HG03457 (cell line): ENCODE data around the gene LIX1.
"Not testable (repeated sequence)": the region's sequence is repeated elsewhere in the genome, so short reads cannot be mapped to it uniquely, and the experiment has no call there.

Source experiments
- ATAC-seq: cut with Tn5 transposase; IDR thresholded peaks from one replicate; pipeline ENCODE4 v1.9.1; 2021; ENCODE audit warnings: moderate number of reproducible peaks; ENCODE audit not compliant: unreplicated experiment

The LIX1 gene

DNA sequence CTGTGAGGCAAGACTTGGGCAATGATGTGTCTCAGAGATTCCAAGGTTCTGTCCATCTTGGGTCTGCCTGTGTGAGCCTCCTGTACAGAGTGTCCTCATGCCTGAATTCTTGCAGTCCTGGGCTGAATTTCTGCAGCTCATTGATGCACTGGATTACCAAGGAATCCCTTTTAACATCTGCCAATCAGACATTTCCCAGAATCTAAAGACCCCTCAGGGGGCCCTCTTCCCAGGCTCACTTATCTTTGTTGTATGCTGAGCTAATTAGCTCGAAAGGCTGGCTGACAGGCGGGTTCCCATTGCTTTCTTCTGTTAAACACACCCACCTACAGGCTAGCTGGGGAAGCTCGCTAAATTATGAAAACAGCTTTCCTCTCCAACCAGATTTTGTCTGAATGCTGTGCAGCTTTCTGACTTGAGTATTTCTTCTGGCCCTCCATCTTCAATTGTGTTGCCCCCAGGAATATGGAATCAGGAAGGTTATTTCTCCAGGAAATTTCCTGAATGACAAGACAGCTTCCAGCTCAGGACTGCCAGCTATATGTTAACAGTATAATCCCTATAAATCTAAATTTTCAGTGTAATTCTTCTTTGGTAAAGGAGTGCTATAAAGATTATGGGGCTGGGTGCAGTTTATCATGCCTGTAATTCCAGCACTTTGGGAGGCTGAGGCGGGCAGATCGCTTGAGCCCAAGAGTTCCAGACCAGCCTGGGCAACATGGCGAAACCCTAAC is at the start of gene LIX1:
TSS of gene LIX1 (minus strand) at position 91 of the 734 bp plus-strand sequence. CDS start at position 56, 35 bp downstream.
- ATAC-seq = no peak

DNA sequence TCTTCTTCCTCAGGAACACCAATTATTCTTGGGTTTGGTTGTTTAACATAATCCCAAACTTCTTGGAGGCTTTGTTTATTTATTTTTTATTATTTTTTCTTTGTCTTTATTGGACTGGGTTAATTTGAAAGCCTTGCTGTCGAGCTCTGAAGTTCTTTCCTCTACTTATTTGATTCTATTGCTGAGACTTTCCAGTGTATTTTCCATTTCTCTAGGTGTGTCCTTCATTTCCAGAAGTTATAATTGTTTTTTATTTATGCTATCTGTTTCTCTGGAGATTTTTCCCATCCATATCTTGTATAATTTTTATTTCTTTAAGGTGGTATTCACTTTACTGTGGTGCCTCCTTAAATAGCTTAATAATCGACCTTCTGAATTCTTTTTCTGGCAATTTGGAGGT is 49.5 kb upstream of the LIX1 start:
- no peak for ATAC-seq

DNA sequence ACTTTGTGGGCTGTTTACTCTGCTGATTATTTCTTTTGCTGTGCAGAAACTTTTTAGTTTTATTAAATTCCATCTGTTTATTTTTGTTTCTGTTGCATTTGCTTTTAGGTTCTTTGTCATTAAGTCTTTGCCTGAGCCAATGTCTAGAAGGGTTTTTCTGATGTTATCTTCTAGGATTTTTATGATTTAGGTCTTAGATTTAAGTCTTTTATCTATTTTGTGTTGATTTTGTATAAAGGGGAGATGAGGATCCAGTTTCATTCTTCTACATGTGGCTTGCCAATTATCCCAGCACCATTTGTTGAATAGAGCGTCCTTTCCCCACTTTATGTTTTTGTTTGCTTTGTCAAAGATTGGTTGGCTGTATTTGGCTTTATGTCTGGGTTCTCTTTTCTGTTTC is 47.1 kb upstream of the LIX1 start:
- ATAC-seq = not testable (repeated sequence)

DNA sequence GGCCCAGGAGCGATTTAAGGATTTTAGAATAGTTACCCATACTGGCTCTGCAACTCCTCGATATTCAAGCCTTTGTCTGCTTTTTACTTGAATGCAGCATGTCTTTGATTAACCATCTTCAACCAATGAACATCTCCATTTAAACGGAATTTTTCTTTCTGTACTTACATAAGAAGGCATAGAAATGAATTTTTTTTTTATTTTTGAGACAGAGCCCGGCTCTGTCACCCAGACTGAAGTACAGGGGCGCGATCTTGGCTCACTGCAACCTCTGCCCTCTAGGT is 41.5 kb upstream of the LIX1 start:
- no peak for ATAC-seq

DNA sequence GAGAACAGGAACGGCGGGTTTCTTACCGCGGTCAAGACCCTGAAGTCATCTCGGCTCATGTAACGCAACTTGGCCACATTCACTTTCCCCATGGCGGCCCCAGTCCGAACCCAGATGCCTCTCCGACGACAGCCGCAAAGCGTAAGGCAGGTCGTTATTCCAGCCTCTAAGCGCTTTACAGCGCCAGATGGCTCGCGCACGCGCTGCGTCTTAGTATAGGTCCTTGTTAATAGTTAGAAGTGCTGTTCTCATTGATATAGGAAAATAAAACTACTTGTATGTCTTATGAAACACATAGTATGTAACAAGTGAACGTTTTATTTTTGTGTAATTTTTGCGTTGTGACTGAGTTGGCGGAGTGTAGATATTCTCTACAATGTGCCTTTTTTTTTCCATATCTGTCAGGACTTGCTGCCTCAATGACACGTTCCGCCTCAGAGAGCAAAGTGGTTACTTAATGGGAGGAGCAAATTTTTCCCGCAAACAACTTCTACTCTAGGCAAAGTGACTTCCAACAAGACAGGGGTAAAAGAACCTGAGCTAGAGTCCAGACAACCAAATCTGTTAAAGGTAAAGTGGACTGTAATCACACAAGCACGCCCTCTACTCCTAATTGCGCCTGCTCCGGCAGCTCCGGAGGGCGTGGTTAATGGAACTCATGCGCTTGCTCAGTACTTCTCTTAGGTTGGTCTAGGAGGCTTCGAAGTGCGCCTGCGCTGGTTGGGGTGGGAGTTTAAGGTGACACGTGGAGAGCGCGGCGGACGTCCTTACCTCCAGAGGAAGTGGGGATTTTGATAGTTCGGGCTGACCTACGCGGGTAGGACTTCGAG is 40.9 kb upstream of the LIX1 start, which contains the start of gene RIOK2:
TSS of gene RIOK2 (minus strand) at position 148 of the 830 bp plus-strand sequence. CDS start at position 92, 56 bp downstream.
- ATAC-seq = peak; percentile 86

DNA sequence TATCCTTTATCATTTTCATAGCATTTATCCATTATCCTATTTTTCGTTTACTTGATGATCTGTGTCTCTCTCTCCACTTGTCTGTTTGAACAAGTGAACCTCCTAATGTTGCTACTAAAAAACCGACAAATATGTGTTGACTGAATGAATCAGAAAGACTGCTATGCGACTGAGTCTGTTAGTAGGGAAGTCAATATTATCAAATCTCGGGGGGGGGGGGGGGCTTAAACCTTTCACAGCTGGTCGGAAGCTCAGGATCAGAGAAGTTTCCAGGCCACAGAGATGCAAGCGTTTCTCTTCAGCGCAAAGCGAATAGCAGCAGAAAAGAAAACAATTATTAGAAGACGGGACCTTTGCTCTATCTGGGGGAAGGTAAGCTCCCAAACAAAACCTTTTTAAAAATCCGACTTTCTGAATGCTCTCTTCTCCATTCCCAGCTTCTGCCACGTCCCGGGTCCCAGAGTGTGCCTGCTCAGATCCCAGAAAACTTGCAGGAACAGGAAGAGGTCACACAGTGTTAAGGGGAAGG is 40.2 kb upstream of the LIX1 start:
- no peak for ATAC-seq

DNA sequence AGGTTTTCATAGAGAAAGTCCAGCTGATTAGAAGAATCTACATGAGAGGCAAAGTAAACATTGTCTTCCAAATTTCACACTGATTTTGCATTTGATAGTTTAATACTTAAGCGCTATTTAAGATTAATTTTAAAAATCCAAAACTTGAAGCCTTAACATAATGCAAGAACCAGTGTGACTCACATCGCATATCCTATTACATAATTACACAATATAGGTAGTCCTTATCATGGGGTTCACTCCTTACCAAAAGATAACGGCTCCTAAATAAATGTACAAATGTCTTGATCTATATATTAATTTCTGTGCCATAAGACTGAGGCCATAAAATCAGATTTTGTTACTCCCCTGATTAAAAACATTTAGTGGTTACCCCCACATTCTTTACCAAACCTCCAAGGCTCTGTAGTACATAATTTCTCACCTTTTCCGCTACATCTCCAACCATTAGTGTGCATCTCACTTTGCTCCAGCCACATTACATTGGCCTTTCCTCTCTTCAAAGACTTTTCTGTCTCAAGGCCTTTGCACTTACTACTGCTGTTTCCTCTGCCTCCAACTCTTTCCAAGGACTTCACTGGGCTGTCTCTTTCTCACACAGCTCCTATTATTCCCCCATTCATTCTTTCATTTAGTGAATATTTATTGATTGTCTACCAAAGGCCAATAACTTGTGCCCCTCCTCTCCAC is 39.6 kb upstream of the LIX1 start:
- no peak for ATAC-seq

DNA sequence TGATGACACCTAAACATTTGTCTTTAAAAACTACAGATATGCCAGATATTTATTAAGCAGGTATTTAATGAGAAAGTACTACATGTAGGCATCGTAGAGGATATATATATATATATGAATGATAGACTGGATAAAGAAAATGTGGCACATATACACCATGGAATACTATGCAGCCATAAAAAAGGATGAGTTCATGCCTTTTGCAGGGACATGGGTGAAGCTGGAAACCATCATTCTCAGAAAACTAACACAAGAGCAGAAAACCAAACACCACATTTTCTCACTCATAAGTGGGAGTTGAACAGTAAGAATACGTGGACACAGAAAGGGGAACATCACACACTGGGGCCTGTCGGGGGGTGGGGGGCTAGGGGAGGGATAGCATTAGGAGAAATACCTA is 37.0 kb upstream of the LIX1 start:
- ATAC-seq = not testable (repeated sequence)

DNA sequence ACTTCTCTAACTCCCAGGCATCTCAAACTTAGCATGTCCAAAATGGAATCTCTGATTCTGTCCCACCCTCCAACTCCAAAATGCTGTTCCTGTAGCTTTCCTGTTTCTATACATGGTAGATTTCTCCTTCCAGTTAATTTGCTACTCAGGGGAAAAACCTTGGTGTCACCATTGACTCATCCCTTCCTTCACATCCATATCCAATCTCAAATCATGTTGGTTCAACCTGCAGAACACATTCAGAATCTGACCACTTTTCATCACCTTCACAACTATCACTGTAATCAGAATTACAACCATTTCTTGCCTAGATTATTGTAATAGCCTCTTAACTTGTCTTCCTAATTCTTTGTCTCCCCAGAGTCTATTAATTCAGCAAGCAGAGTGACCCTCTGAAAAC is 29.8 kb upstream of the LIX1 start:
- ATAC-seq = no peak

DNA sequence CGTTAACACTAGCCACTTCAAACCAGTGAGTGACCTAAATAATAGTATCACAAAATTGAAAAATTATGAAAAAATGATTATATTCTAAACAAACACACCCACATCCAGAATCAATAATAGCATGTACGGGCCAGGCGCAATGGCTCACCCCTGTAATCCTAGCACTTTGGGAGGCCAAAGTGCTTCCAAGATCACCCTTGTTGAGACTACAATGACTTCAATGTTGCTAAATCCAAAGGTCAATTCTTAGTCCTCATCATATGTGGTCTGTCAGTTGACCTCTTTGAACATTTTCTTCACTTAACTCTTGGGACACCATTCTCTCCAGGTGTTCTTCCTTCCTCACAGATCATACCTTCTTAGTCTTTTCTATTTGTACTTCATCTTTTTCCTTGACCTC is 29.3 kb upstream of the LIX1 start:
- ATAC-seq = no peak

DNA sequence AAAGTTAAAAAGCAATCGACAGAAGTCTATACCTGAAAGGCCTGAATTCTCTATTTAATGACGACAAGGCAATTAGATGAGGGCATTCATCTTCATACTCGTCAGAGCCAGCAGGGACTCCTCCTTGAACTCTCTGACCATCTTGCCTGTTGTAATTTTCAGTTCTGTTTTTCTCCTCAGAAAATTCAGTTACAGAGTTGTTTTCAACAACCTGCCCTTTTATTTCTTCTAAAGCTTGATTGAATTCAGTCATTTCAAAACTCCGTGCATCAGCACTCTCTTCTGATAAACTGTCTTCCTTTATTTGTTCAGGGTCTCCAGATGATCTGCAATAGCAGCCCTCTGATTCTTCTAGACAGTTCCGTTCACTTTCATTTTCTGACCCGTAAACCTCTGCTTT is 25.0 kb upstream of the LIX1 start:
- peak; percentile 51 for ATAC-seq

DNA sequence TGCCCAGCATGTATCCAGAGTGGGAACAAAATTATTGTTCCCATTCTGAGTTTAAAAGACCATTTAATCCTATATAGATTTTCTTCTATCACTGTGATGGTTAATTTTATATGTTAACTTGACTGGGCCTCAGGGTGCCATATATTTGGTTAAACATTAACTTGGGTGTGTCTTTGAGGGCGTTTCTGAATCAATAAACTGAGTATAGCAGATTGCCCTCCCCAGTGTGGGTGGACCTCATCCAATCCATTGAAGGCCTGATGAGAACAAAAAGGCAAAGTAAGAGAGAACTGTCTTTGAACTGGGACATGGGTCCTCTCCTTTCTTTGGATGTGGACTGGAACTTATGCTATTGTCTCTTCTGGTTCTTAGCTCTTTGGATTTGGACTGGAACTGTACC is 23.3 kb upstream of the LIX1 start:
- no peak for ATAC-seq

DNA sequence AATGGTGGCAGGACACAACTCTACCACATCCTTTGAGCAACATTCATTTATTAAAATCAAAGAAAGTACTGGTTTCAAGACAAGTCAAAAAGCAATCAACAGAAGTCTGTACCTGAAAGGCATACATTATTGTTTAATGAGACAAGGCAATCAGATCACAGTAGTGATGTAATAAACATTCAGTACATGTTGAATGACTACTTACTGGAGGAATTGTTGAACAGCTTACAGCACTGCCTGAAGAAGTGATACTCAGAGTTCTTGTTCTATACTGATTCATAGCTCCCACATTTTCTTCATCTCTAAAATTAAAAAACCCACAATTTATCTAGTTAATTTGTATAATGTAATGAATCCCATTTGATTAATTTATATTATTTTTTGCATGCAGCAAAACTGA is 22.4 kb upstream of the LIX1 start:
- no peak for ATAC-seq

DNA sequence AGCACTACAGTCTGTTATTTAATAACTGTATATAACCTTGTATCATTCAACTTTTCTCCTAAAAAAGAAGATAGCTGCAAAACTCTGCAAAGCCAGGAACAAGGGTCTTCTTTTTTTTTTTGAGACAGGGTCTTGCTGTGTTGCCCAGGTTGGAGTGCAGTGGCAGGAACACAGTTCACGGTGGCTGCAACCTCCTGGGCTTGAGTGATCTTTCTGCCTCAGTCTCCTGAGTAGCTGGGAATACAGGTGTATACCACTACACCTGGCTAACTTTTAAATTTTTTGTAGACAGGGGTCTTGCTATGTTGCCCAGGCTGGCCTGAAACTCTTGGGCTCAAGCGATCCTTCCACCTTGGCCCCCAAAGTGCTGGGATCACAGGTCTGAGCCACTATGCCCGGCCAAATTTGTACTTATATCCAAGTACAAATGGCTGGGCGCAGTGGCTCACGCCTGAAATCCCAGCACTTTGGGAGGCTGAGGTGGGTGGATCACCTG is 21.4 kb upstream of the LIX1 start:
- no peak for ATAC-seq

DNA sequence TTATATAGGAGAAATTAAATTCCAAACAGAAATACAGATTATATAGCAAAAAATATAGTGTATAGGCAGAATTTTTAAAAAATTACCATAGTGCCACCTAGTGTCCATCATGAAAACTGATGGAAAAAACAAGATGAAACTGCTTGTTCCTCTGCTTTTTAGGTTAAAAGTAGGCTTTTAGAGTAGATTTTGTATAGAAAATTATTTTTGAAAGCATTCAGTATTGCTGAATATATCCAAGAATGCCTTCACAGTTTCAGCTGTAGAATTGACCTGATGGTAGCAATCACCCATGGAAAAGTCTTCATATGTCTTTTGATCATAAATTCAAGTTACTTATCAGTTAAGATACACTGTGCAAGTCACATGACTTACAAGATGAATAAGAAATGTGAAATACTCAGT is 21.0 kb upstream of the LIX1 start:
- no peak for ATAC-seq

DNA sequence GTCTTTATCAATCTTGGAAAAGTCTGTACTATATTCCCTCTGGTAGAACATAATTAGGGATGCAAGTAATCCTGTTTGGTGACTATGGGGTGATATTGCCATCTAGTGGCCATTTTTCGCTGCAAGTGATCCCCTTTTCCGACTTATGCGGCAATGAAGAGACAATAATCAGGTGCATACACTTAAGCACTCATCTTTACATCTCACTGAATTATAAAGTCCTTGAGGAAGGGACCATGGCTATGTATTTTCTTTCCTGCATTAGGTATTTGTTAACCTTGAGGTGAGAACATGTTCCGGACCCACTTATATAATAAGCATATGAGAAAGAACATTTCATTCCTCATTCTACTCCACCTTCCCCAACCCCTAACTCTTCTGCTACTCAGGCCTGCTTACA is 19.6 kb upstream of the LIX1 start:
- ATAC-seq = no peak

DNA sequence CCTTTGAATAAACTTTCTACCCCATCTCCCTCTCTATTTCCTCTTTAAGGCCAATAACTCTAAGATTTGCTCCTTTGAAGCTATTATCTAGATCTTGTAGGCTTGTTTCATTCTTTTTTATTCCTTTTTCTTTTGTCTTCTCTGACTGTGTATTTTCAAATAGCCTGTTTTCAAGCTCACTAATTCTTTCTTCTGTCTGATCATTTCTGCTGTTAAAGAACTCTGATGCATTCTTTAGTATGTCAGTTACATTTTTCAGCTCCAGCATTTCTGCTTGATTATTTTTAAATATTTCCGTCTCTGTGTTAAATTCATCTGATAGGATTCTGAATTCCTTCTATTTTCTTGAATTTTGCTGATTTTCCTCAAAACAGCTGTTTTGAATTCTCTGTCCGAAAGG is 15.3 kb upstream of the LIX1 start:
- no peak for ATAC-seq

DNA sequence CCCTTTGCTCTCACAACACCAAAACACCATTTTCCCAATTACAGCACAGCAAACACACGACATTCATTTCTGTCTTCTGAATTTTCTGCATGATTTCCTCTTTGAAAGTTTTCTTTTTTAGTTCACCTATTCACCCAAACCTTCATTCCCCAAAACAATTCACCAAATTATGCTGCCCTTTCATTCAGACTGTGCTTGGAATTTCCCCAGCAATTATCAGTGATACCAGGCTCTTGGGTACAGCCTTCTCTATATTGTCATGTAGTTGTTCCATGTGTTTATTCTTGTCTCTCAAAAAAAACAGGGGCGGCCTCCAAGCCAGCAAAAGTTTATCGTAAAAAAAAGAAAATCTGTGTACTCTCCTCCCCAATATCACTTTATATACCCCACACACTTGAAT is 9.0 kb upstream of the LIX1 start:
- no peak for ATAC-seq

DNA sequence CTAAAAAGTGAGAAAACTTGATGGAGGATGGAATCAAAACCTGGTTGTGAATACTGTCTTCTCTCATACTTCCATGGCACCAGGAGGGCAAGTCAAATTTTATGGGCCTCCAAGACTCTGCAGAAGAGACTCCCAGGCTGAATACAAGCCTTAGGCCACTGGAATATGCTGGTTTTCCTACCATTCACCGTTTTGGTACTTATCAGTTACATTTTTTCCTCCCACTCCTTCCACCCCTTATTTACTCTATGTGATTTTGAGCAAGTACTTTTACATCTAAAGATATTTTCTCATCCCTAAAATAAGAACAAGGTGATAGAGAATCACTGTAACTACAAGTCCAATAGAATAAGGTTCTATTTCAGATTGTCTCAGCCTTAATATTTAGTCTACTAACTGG is 8.0 kb upstream of the LIX1 start:
- no peak for ATAC-seq

DNA sequence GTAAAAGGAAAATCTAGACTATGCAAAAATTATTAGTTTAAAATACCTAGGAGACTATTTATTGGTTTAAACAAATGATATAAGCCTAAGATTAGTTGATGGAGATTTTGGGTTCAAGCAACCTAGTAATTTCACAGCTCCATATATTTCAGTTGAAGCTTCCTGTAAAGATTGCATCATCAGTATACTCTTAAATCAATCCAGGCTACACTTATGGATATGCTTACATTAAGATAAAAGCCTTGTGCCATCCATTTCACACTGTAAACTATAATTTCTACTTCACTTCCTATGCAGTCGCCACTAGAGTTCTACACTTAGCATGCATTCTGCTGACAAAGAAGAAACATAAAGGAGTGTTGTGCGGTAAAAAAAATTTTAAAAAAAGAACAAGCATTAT is 7.3 kb upstream of the LIX1 start:
- no peak for ATAC-seq

DNA sequence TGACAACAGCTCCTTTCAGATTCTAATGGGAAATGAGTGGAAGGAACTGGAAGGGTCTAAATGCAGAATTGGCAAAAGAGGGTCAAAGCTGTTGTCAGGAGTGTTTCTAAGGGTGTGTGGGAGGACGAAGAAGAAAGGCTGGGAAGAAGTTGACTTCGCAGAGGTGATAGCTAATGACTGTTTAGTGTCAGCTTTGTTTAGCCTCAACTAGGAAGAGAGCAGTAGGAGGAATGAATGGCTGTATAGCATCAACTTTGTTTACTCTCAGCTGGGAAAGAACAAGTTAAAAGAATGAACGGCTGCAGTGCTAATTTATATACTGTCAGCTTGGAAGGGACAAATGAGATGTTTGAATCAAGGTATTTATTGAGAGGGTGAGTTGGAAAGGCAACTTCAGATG is 5.9 kb upstream of the LIX1 start:
- ATAC-seq = no peak

DNA sequence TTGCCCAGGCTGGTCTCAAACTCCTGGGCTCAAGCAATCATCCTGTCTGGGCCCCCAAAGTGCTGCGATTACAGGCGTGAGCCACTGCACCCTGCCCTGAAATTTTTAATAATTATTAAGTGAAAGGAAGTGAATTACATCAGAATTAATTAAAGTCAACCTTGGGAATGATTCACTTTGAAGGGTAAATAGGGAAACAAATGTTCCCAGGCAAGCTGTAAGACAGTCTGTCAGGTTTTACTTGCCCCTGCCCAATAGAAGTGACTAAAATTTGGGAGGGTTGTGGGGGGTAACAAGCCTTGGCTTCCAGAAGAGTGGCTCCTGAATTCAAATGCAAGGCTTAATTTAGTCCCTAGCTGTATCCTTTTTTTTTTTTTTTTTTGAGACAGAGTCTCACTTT is 1.3 kb upstream of the LIX1 start:
- ATAC-seq = no peak
